Peyer's patch (tissue), 4 donors: ENCODE measurements around the gene CYP2U1.

ENCODE experiments used
- CTCF ChIP-seq, 6 experiments: fragments of 450-650 bp in 4 of 6; fragments of 200-600 bp in 2 of 6; sonication (generic) in 1 of 6; IDR thresholded peaks; one replicate each; pipeline ENCODE4 v1.5.1; 2017 to 2019; ENCODE audit warnings: antibody characterized with exemption in 6 of 6, mild to moderate bottlenecking in 3 of 6, moderate library complexity in 1 of 6
- POLR2A ChIP-seq, 2 donors: fragments of 450-650 bp; IDR thresholded peaks; one replicate each; pipeline ENCODE4 v1.5.1; 2017; ENCODE audit warnings: antibody characterized with exemption in 2 of 2, mild to moderate bottlenecking in 2 of 2, moderate library complexity in 2 of 2

- TF ChIP-seq CTCF (IDR thresholded peaks at IDR 0.05) (peak in 1 of 6 experiments; percentile 6), POLR2A (IDR thresholded peaks at IDR 0.05) (no peak)
These were observed 499 bp downstream of the CYP2U1 start for GRCh38 chr4:107931775-107932321.
